OCI-LY1 (cell line): Measurements from ENCODE around the gene MANBA.
"Not testable (repeated sequence)": the region's sequence is repeated elsewhere in the genome, so short reads cannot be mapped to it uniquely, and the experiment has no call there.

Source experiments
- H2AFZ ChIP-seq: fragments of 200-600 bp; sonication (generic), shearing (Covaris generic); 2 replicates; pipeline ENCODE4 v1.6.0; 2014; ENCODE audit warnings: antibody characterized with exemption, mild to moderate bottlenecking, low read length
- H3F3A ChIP-seq: fragments of 200-600 bp; sonication (generic), shearing (Covaris generic); 2 replicates; pipeline ENCODE4 v1.6.0; 2014; ENCODE audit warnings: mild to moderate bottlenecking, antibody characterized with exemption, low read length, moderate library complexity; ENCODE audit not compliant: insufficient read depth
- H3K27ac ChIP-seq: fragments of 200-600 bp; sonication (generic); 2 replicates; pipeline ENCODE4 v1.5.1; 2014; ENCODE audit warnings: low read length, mixed run types, mild to moderate bottlenecking, low read depth; ENCODE audit not compliant: poor library complexity, severe bottlenecking
- H3K27me3 ChIP-seq: fragments of 200-600 bp; sonication (generic); 2 replicates; pipeline ENCODE4 v1.6.0; 2014; ENCODE audit warnings: antibody characterized with exemption, mild to moderate bottlenecking, low read length, moderate library complexity; ENCODE audit not compliant: insufficient read depth
- H3K36me3 ChIP-seq: fragments of 200-600 bp; sonication (generic); 2 replicates; pipeline ENCODE4 v1.6.1; 2014; ENCODE audit warnings: mild to moderate bottlenecking, antibody characterized with exemption, low read length, moderate library complexity, mixed read lengths; ENCODE audit not compliant: insufficient read depth
- H3K4me1 ChIP-seq: fragments of 200-600 bp; sonication (generic); 2 replicates; pipeline ENCODE4 v1.5.1; 2014; ENCODE audit warnings: mild to moderate bottlenecking, low read length, moderate library complexity; ENCODE audit not compliant: insufficient read depth, severe bottlenecking
- H3K4me2 ChIP-seq: fragments of 200-600 bp; sonication (generic), shearing (Covaris generic); 2 replicates; pipeline ENCODE4 v1.6.1; 2014; ENCODE audit warnings: low read length
- H3K4me3 ChIP-seq: fragments of 200-600 bp; sonication (generic); 2 replicates; pipeline ENCODE4 v1.5.1; 2014; ENCODE audit warnings: low read length, low read depth, mild to moderate bottlenecking, mixed read lengths; ENCODE audit not compliant: poor library complexity, severe bottlenecking
- H3K79me2 ChIP-seq: fragments of 200-600 bp; shearing (Covaris generic); 2 replicates; pipeline ENCODE4 v1.6.1; 2016; ENCODE audit warnings: mixed run types, low read length, mixed read lengths; ENCODE audit not compliant: insufficient read depth
- H3K9ac ChIP-seq: fragments of 200-600 bp; sonication (generic), shearing (Covaris generic); 2 replicates; pipeline ENCODE4 v1.6.1; 2014; ENCODE audit warnings: mild to moderate bottlenecking, low read length, mixed read lengths
- H3K9me2 ChIP-seq: fragments of 200-600 bp; sonication (generic), shearing (Covaris generic); 2 replicates; pipeline ENCODE4 v1.6.1; 2014; ENCODE audit warnings: low read depth, mild to moderate bottlenecking, low read length, mixed read lengths
- H3K9me3 ChIP-seq: fragments of 200-600 bp; shearing (Covaris generic); 2 replicates; pipeline ENCODE4 v1.6.1; 2014; ENCODE audit warnings: low read length, mixed read lengths
- H4K20me1 ChIP-seq: fragments of 200-600 bp; sonication (generic), shearing (Covaris generic); 2 replicates; pipeline ENCODE4 v1.6.0; 2016; ENCODE audit warnings: mild to moderate bottlenecking, low read length; ENCODE audit not compliant: insufficient read depth
- EZH2 ChIP-seq: fragments of 200-600 bp; sonication (generic), shearing (Covaris generic); IDR thresholded peaks from 2 replicates; pipeline ENCODE4 v1.8.0; 2017; ENCODE audit warnings: borderline replicate concordance, mixed run types, mild to moderate bottlenecking, antibody characterized with exemption, low read length, moderate library complexity, mixed read lengths
- TF ChIP-seq, protein P1 (sequence below): fragments of 200-600 bp; sonication (generic), shearing (Covaris generic); IDR thresholded peaks from 2 replicates; pipeline ENCODE4 v1.5.1; 2017; ENCODE audit warnings: mild to moderate bottlenecking, antibody characterized with exemption, low read length, moderate library complexity, mixed read lengths

MANBA gene

DNA sequence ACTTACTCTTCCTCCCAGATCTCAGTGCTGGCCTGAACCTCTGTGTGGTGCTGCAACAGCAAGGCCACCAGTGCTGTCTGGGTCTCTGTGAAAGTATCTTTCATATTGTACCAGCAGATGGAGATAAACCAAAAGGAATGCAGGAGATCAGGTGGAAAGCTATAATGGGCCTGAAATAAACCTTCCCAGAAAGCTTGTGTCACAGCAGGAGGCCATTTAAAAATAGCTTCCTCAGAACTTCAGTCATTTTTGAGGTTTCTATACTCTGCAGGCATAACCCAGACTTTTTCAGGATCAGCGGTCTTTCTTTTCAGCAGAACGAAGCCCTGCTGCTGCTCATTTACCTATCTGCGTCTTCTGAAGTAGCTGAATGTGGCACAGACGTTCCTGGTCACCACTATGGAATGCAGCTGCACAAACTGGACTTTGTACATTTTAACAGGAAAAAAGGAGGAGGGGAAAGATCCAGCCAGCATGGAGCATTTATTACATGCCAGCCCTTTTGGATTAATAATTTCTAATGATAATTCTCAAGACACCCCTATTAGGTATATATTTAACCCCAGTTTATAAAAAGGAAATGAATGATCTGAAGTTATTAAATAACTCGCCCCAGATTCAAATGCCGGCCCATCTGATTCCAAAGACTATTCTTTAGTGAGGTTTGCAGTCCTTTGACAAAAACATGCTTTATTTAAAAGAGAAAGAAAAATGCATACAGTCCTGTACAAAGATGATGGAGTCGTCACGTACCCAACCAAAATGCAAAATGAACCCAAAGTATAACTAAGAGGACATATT lies 139.9 kb downstream of the MANBA start:
- Histone ChIP-seq H3K27me3 (no peaks in the 10 kb centered on the region), H3K4me2 (no peak overlapping the region), H3K79me2 (no peaks in the 10 kb centered on the region), H4K20me1 (no peaks in the 10 kb centered on the region), H3F3A (no peaks in the 10 kb centered on the region), H3K4me3 (no peak overlapping the region), H2AFZ (no peak overlapping the region), H3K9me2 (no peaks in the 10 kb centered on the region), H3K9ac (no peak overlapping the region), H3K4me1 (peaks cover 30% of the 10 kb centered on the region), H3K36me3 (peaks cover 10% of the 10 kb centered on the region; the same call in 1 of the 2 replicates), H3K9me3 (no peaks in the 10 kb centered on the region), H3K27ac (no peak overlapping the region)
- TF ChIP-seq EZH2 = no peak
- TF ChIP-seq, protein P1, sequence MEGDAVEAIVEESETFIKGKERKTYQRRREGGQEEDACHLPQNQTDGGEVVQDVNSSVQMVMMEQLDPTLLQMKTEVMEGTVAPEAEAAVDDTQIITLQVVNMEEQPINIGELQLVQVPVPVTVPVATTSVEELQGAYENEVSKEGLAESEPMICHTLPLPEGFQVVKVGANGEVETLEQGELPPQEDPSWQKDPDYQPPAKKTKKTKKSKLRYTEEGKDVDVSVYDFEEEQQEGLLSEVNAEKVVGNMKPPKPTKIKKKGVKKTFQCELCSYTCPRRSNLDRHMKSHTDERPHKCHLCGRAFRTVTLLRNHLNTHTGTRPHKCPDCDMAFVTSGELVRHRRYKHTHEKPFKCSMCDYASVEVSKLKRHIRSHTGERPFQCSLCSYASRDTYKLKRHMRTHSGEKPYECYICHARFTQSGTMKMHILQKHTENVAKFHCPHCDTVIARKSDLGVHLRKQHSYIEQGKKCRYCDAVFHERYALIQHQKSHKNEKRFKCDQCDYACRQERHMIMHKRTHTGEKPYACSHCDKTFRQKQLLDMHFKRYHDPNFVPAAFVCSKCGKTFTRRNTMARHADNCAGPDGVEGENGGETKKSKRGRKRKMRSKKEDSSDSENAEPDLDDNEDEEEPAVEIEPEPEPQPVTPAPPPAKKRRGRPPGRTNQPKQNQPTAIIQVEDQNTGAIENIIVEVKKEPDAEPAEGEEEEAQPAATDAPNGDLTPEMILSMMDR = peak; percentile 85

DNA sequence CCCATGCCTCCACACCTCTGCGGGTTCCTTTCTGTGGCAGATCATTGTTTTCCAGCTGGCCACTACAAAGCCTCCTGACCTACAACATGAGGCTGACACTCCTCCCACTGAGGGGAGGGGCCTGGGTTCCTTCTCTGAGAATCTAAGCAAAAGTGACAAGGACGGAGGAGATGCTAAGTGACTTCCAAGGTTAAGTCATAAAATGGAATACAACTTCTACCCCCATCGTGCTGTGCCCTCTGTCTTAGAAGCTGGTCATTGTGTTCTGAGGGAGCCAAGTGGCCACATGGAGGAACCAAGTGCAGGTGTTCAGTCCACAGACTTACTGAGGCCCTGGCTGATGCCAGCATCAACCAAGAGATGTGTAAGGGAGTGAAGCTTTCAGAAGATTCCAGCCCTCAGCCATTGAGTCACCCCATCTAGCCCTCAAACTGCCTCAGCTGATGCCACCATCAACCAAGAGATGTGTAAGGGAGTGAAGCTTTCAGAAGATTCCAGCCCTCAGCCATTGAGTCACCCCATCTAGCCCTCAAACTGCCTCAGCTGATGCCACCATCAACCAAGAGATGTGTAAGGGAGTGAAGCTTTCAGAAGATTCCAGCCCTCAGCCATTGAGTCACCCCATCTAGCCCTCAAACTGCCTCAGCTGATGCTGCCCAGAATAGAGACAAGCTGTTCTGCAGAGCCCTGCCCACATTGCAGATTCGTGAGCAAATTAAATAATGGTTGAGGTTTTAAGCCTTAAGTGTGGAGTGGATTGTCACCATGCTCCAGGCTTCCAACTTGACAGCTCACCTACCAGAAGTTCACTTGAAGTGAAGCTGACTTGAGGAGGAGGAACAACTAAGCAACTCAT lies 140.8 kb downstream of the MANBA start:
- peaks cover 30% of the 10 kb centered on the region for H3K4me1 ChIP-seq
- peaks cover 17% of the 10 kb centered on the region; the same call in 1 of the 2 replicates for H3K36me3 ChIP-seq
- not testable (repeated sequence) for H3F3A ChIP-seq, H3K9ac ChIP-seq, H3K79me2 ChIP-seq, H3K4me2 ChIP-seq, H3K27me3 ChIP-seq, H3K9me3 ChIP-seq, H4K20me1 ChIP-seq, H3K27ac ChIP-seq, H3K9me2 ChIP-seq, H2AFZ ChIP-seq, H3K4me3 ChIP-seq

DNA sequence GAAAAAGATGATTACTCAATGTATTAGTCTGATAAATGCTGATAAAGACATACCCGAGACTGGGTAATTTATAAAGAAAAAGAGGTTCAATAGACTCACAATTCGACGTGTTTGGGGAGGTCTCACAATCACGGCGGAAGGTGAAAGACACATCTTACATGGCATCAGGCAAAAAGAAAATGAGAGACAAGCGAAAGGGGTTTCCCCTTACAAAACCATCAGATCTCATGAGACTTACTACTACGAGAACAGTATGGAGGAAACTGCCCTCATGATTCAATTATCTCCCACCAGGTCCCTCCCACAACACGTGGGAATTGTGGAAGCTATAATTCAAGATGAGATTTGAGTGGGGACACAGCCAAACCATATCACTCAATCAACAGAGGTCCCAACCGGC lies 141.7 kb downstream of the MANBA start:
- not testable (repeated sequence) for H3K79me2 ChIP-seq, H2AFZ ChIP-seq, H3K27ac ChIP-seq, H3K4me2 ChIP-seq, H3K9ac ChIP-seq, H3K4me3 ChIP-seq, H3K9me2 ChIP-seq, H3K9me3 ChIP-seq, H3F3A ChIP-seq, H4K20me1 ChIP-seq, H3K27me3 ChIP-seq
- peaks cover 27% of the 10 kb centered on the region for H3K36me3 ChIP-seq
- H3K4me1 ChIP-seq = peaks cover 30% of the 10 kb centered on the region

DNA sequence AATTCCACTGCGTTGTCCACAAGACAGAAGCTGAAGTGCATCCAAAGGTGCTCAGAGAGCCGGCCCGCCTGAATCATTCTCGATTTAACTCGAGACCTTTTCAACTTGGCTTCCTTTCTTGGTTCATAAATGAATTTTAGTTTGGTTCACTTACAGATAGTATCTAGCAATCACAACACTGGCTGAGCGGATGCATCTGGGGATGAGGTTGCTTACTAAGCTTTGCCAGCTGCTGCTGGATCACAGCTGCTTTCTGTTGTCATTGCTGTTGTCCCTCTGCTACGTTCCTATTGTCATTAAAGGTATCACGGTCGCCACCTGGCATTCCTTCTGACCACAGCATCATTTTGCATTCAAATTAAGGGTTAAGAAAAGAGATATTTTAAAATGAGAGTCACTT lies 144.1 kb downstream of the MANBA start:
- TF ChIP-seq, protein P1 = no peak
- no peak for TF ChIP-seq EZH2
- no peak overlapping the region; the same call in 1 of the 2 replicates for H3K4me2 ChIP-seq
- peaks cover 51% of the 10 kb centered on the region for H3K36me3 ChIP-seq
- H3F3A ChIP-seq = no peaks in the 10 kb centered on the region
- no peaks in the 10 kb centered on the region for H3K79me2 ChIP-seq
- H3K9ac ChIP-seq = no peak overlapping the region
- H3K4me1 ChIP-seq = peaks cover 43% of the 10 kb centered on the region
- no peaks in the 10 kb centered on the region for H4K20me1 ChIP-seq
- no peak overlapping the region for H3K4me3 ChIP-seq
- H2AFZ ChIP-seq = no peak overlapping the region
- peak overlapping the region; percentile 70 for H3K27ac ChIP-seq
- H3K27me3 ChIP-seq = no peaks in the 10 kb centered on the region
- no peaks in the 10 kb centered on the region for H3K9me2 ChIP-seq
- H3K9me3 ChIP-seq = no peaks in the 10 kb centered on the region
